ENCODE data around the gene KCND3.

KCND3 gene

GRCh38 chr1:111756124-111756513 is 233.3 kb downstream of the KCND3 start:
- H3K9me3 ChIP-seq (ENCODE audit: control insufficient read depth, low read length), result no peaks in the 10 kb centered on the region
- H3K27ac ChIP-seq (ENCODE audit: insufficient read depth, low read depth, low read length, poor library complexity, severe bottlenecking), result peak overlapping the region; percentile 81
- H3K36me3 ChIP-seq (ENCODE audit: control insufficient read depth, insufficient read depth, low read length), result peaks cover 10% of the 10 kb centered on the region
- H3K27me3 ChIP-seq (ENCODE audit: control insufficient read depth, insufficient read depth, low read length, poor library complexity, severe bottlenecking), result no peaks in the 10 kb centered on the region
- H3K4me1 ChIP-seq (ENCODE audit: control insufficient read depth, insufficient read depth, low read length), result peaks cover 14% of the 10 kb centered on the region
- 1% methylated on average over 35 of the region's 35 CpGs for WGBS, 2 experiments
- H3K4me3 ChIP-seq (ENCODE audit: insufficient read depth, low read depth, low read length), result peak overlapping the region; percentile 58

- no peaks in the 10 kb centered on the region for H3K27me3 ChIP-seq (ENCODE audit: control insufficient read depth, insufficient read depth, low read length, poor library complexity, severe bottlenecking)
- H3K4me1 ChIP-seq (ENCODE audit: control insufficient read depth, insufficient read depth, low read length), result peaks cover 14% of the 10 kb centered on the region
- H3K9me3 ChIP-seq (ENCODE audit: control insufficient read depth, low read length), result no peaks in the 10 kb centered on the region
- peak within 1 kb of the TSS; percentile 81 for H3K27ac ChIP-seq (ENCODE audit: insufficient read depth, low read depth, low read length, poor library complexity, severe bottlenecking)
- H3K36me3 ChIP-seq (ENCODE audit: control insufficient read depth, insufficient read depth, low read length), result peaks cover 7% of the 10 kb centered on the region
- WGBS, 2 experiments, result 0% methylated on average over 67 of the region's 67 CpGs
- H3K4me3 ChIP-seq (ENCODE audit: insufficient read depth, low read depth, low read length), result peak within 1 kb of the TSS; percentile 58
Measured at GRCh38 chr1:111755331-111756123, 233.9 kb downstream of the KCND3 start, which contains the start of gene DDX20. Gene DDX20 (plus strand): TSS chr1:111755901. CDS start chr1:111755925, 24 bp downstream.

GRCh38 chr1:111754984-111755330 is 234.5 kb downstream of the KCND3 start:
- no peaks in the 10 kb centered on the region for H3K9me3 ChIP-seq (ENCODE audit: control insufficient read depth, low read length)
- H3K27ac ChIP-seq (ENCODE audit: insufficient read depth, low read depth, low read length, poor library complexity, severe bottlenecking), result peak overlapping the region; percentile 81
- H3K27me3 ChIP-seq (ENCODE audit: control insufficient read depth, insufficient read depth, low read length, poor library complexity, severe bottlenecking), result no peaks in the 10 kb centered on the region
- 1 to 2% methylated on average over 12 of the region's 12 CpGs for WGBS, 2 experiments
- H3K36me3 ChIP-seq (ENCODE audit: control insufficient read depth, insufficient read depth, low read length), result peaks cover 2% of the 10 kb centered on the region
- H3K4me1 ChIP-seq (ENCODE audit: control insufficient read depth, insufficient read depth, low read length), result peaks cover 14% of the 10 kb centered on the region
- H3K4me3 ChIP-seq (ENCODE audit: insufficient read depth, low read depth, low read length), result peak overlapping the region; percentile 58

- 84 to 91% methylated on average over 2 of the region's 2 CpGs for WGBS, 2 experiments
Measured at GRCh38 chr1:111751906-111752575, 237.4 kb downstream of the KCND3 start.

GRCh38 chr1:111750856-111751255 is 238.6 kb downstream of the KCND3 start:
- 96% methylated on average over 2 of the region's 2 CpGs for WGBS, 2 experiments
- no peaks in the 10 kb centered on the region for H3K9me3 ChIP-seq (ENCODE audit: control insufficient read depth, low read length)
- H3K27ac ChIP-seq (ENCODE audit: insufficient read depth, low read depth, low read length, poor library complexity, severe bottlenecking), result no peak overlapping the region
- H3K4me1 ChIP-seq (ENCODE audit: control insufficient read depth, insufficient read depth, low read length), result peaks cover 20% of the 10 kb centered on the region
- no peaks in the 10 kb centered on the region for H3K36me3 ChIP-seq (ENCODE audit: control insufficient read depth, insufficient read depth, low read length)
- no peak overlapping the region for H3K4me3 ChIP-seq (ENCODE audit: insufficient read depth, low read depth, low read length)
- no peaks in the 10 kb centered on the region for H3K27me3 ChIP-seq (ENCODE audit: control insufficient read depth, insufficient read depth, low read length, poor library complexity, severe bottlenecking)

More at GRCh38 chr1:111751906-111752575, 237.4 kb downstream of the KCND3 start:
- no peak overlapping the region for H3K27ac ChIP-seq (ENCODE audit: insufficient read depth, low read depth, low read length, poor library complexity, severe bottlenecking)
- no peaks in the 10 kb centered on the region for H3K27me3 ChIP-seq (ENCODE audit: control insufficient read depth, insufficient read depth, low read length, poor library complexity, severe bottlenecking)
- no peaks in the 10 kb centered on the region for H3K36me3 ChIP-seq (ENCODE audit: control insufficient read depth, insufficient read depth, low read length)
- H3K4me1 ChIP-seq (ENCODE audit: control insufficient read depth, insufficient read depth, low read length), result peaks cover 26% of the 10 kb centered on the region
- H3K4me3 ChIP-seq (ENCODE audit: insufficient read depth, low read depth, low read length), result no peak overlapping the region
- H3K9me3 ChIP-seq (ENCODE audit: control insufficient read depth, low read length), result no peaks in the 10 kb centered on the region

- no peaks in the 10 kb centered on the region for H3K27me3 ChIP-seq (ENCODE audit: control insufficient read depth, insufficient read depth, low read length, poor library complexity, severe bottlenecking)
- H3K4me1 ChIP-seq (ENCODE audit: control insufficient read depth, insufficient read depth, low read length), result peaks cover 18% of the 10 kb centered on the region
- WGBS, 2 experiments, result 54 to 60% methylated on average over 3 of the region's 3 CpGs
- H3K9me3 ChIP-seq (ENCODE audit: control insufficient read depth, low read length), result no peaks in the 10 kb centered on the region
- H3K36me3 ChIP-seq (ENCODE audit: control insufficient read depth, insufficient read depth, low read length), result no peaks in the 10 kb centered on the region
- H3K27ac ChIP-seq (ENCODE audit: insufficient read depth, low read depth, low read length, poor library complexity, severe bottlenecking), result peak overlapping the region; percentile 47
- H3K4me3 ChIP-seq (ENCODE audit: insufficient read depth, low read depth, low read length), result no peak overlapping the region
Measured at GRCh38 chr1:111749628-111750027, 239.8 kb downstream of the KCND3 start.

GRCh38 chr1:111747947-111748346 is 241.5 kb downstream of the KCND3 start:
- H3K27me3 ChIP-seq (ENCODE audit: control insufficient read depth, insufficient read depth, low read length, poor library complexity, severe bottlenecking), result no peaks in the 10 kb centered on the region
- no peaks in the 10 kb centered on the region for H3K9me3 ChIP-seq (ENCODE audit: control insufficient read depth, low read length)
- H3K36me3 ChIP-seq (ENCODE audit: control insufficient read depth, insufficient read depth, low read length), result no peaks in the 10 kb centered on the region
- no peak overlapping the region for H3K27ac ChIP-seq (ENCODE audit: insufficient read depth, low read depth, low read length, poor library complexity, severe bottlenecking)
- H3K4me3 ChIP-seq (ENCODE audit: insufficient read depth, low read depth, low read length), result no peak overlapping the region
- peaks cover 14% of the 10 kb centered on the region for H3K4me1 ChIP-seq (ENCODE audit: control insufficient read depth, insufficient read depth, low read length)
- WGBS, 2 experiments, result 86 to 93% methylated on average over 4 of the region's 4 CpGs

GRCh38 chr1:111747282-111747734 is 242.2 kb downstream of the KCND3 start:
- H3K4me1 ChIP-seq (ENCODE audit: control insufficient read depth, insufficient read depth, low read length), result peaks cover 14% of the 10 kb centered on the region
- no peak overlapping the region for H3K4me3 ChIP-seq (ENCODE audit: insufficient read depth, low read depth, low read length)
- H3K27ac ChIP-seq (ENCODE audit: insufficient read depth, low read depth, low read length, poor library complexity, severe bottlenecking), result no peak overlapping the region
- H3K27me3 ChIP-seq (ENCODE audit: control insufficient read depth, insufficient read depth, low read length, poor library complexity, severe bottlenecking), result no peaks in the 10 kb centered on the region
- WGBS, 2 experiments, result 43 to 46% methylated on average over 3 of the region's 3 CpGs
- no peaks in the 10 kb centered on the region for H3K36me3 ChIP-seq (ENCODE audit: control insufficient read depth, insufficient read depth, low read length)
- H3K9me3 ChIP-seq (ENCODE audit: control insufficient read depth, low read length), result no peaks in the 10 kb centered on the region

- H3K4me3 ChIP-seq (ENCODE audit: insufficient read depth, low read depth, low read length), result no peak overlapping the region
- 90 to 94% methylated on average over 2 of the region's 2 CpGs for WGBS, 2 experiments
- H3K27ac ChIP-seq (ENCODE audit: insufficient read depth, low read depth, low read length, poor library complexity, severe bottlenecking), result no peak overlapping the region
- peaks cover 14% of the 10 kb centered on the region for H3K4me1 ChIP-seq (ENCODE audit: control insufficient read depth, insufficient read depth, low read length)
- no peaks in the 10 kb centered on the region for H3K36me3 ChIP-seq (ENCODE audit: control insufficient read depth, insufficient read depth, low read length)
- H3K27me3 ChIP-seq (ENCODE audit: control insufficient read depth, insufficient read depth, low read length, poor library complexity, severe bottlenecking), result no peaks in the 10 kb centered on the region
- H3K9me3 ChIP-seq (ENCODE audit: control insufficient read depth, low read length), result no peaks in the 10 kb centered on the region
Measured at GRCh38 chr1:111746614-111746999, 242.9 kb downstream of the KCND3 start.

All from ectodermal cell (in vitro differentiated cells).